ENCODE measurements around the gene RGS6.

DNA sequence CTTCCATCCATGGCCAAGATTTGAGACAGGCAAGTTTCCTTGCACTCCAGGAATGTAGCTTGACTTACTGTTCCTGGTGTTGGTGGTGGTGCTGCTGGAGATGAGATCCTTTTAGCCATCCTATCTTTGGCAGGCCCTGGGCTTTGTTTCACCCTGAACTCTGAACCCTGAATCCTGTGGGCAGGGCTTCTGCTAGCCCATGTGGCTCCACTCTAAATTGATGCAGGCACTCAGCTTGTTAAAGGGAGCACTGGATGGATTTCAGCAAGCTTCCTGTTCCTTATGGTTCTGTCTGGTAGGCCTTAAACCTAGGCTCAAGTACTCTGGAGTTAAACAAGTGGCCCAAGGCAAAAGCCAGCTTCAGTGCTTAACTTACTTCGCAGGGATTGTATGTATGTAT is 138.2 kb downstream of the RGS6 start:
- TF ChIP-seq SUZ12 (IDR thresholded peaks at IDR 0.05; ENCODE audit: extremely low read depth, insufficient read depth, insufficient read length) (no peak), YY1 (IDR thresholded peaks at IDR 0.05; ENCODE audit: insufficient read depth, insufficient read length) (no peak), ZNF274 (IDR thresholded peaks at IDR 0.05; ENCODE audit: low read depth, low read length) (no peak)
